B cell (primary cell): ENCODE data around the gene LAPTM4A. TPM values are rescaled to one million over a fixed set of nuclear protein-coding genes. Genes with fewer than 3 reads are reported as not detected.
A peak's percentile ranks its signal among the peaks of the same experiment; 100 is the strongest.

Source experiments
- ATAC-seq: fragments of 200-7000 bp; cut with Tn5 transposase; one replicate; pipeline ENCODE4 v1.10.0; 2021; ENCODE audit warnings: low read depth, mild to moderate bottlenecking, moderate number of reproducible peaks, moderate library complexity
- CTCF ChIA-PET: fragments of 350-600 bp; sonication (Branson Sonifier 250); formaldehyde crosslinking; loops from one replicate; lab custom pipeline; 2021; ENCODE audit warnings: antibody characterized with exemption, inconsistent platforms; lab: Charles Lee
- POLR2A ChIA-PET: fragments of 350-600 bp; sonication (Branson Sonifier 250); formaldehyde crosslinking; loops from one replicate; lab custom pipeline; 2021; ENCODE audit warnings: antibody characterized with exemption; lab: Charles Lee
- DNase-seq: peaks from one replicate; pipeline ENCODE4 v3.0.0; 2013
- H2AFZ ChIP-seq: 2 replicates; pipeline ENCODE4 v1.6.1; 2012; ENCODE audit warnings: mild to moderate bottlenecking, low read depth, low read length; ENCODE audit not compliant: insufficient read depth, poor library complexity, severe bottlenecking
- H3K27ac ChIP-seq, 2 donors: 1 replicate in 1 of 2; 2 replicates in 1 of 2; pipeline ENCODE4 v1.5.1; 2012 to 2013; ENCODE audit warnings: low read length in 2 of 2, mild to moderate bottlenecking in 2 of 2, moderate library complexity in 1 of 2
- H3K27me3 ChIP-seq, 4 experiments: fragments of 200-600 bp in 1 of 4; sonication (generic) in 1 of 4; replicated peaks in 1 of 4; 1 replicate in 2 of 4; 2 replicates in 2 of 4; pipeline versions ENCODE4 v1.6.1 to v1.7.0; 2013 to 2016; ENCODE audit warnings: low read length in 3 of 4, mild to moderate bottlenecking in 2 of 4, mixed read lengths in 1 of 4, moderate library complexity in 1 of 4; ENCODE audit not compliant: insufficient read depth in 4 of 4, control insufficient read depth in 3 of 4; ENCODE audit errors: control extremely low read depth in 1 of 4
- H3K36me3 ChIP-seq, 2 experiments: replicated peaks in 1 of 2; 1 replicate in 1 of 2; 2 replicates in 1 of 2; pipeline versions ENCODE4 v1.6.1 to v1.7.1; 2013; ENCODE audit warnings: low read length in 1 of 2; ENCODE audit not compliant: insufficient read depth in 2 of 2, control insufficient read depth in 1 of 2; ENCODE audit errors: control extremely low read depth in 1 of 2, extremely low read depth in 1 of 2
- H3K4me1 ChIP-seq, 2 donors: fragments of 200-600 bp in 1 of 2; sonication (generic) in 1 of 2; 1 replicate in 1 of 2; 2 replicates in 1 of 2; pipeline versions ENCODE4 v1.5.1 to v1.6.1; 2013 to 2017; ENCODE audit warnings: low read length in 2 of 2; ENCODE audit not compliant: control insufficient read depth in 2 of 2, insufficient read depth in 2 of 2
- H3K4me2 ChIP-seq: replicated peaks from 2 replicates; pipeline ENCODE3; 2012; ENCODE audit warnings: mild to moderate bottlenecking, low read depth, low read length; ENCODE audit not compliant: poor library complexity, severe bottlenecking
- H3K4me3 ChIP-seq, 5 experiments: fragments of 200-600 bp in 1 of 5; sonication (generic) in 1 of 5; 1 replicate in 3 of 5; 2 replicates in 2 of 5; pipeline versions ENCODE4 v1.5.1 to v1.7.0; 2011 to 2016; ENCODE audit warnings: low read length in 4 of 5, mild to moderate bottlenecking in 4 of 5, low read depth in 2 of 5, control low read depth in 1 of 5, moderate library complexity in 1 of 5; ENCODE audit not compliant: insufficient read depth in 1 of 5; ENCODE audit errors: control extremely low read depth in 1 of 5, extremely low read depth in 1 of 5
- H3K79me2 ChIP-seq: fragments of 200-600 bp; sonication (generic); one replicate; pipeline ENCODE4 v1.6.0; 2016; ENCODE audit warnings: low read length; ENCODE audit not compliant: control insufficient read depth, insufficient read depth
- H3K9ac ChIP-seq: fragments of 200-600 bp; sonication (generic); 2 replicates; pipeline ENCODE4 v1.6.1; 2017; ENCODE audit warnings: mild to moderate bottlenecking, low read length, moderate library complexity
- H3K9me3 ChIP-seq, 3 donors: one replicate each; pipeline versions ENCODE4 v1.6.1 to v1.7.1; 2013; ENCODE audit warnings: low read length in 2 of 3; ENCODE audit not compliant: control insufficient read depth in 2 of 3, insufficient read depth in 1 of 3; ENCODE audit errors: control extremely low read depth in 1 of 3
- H4K20me1 ChIP-seq: 2 replicates; pipeline ENCODE4 v1.6.0; 2012; ENCODE audit warnings: mild to moderate bottlenecking, low read length; ENCODE audit not compliant: insufficient read depth, control insufficient read depth, poor library complexity, severe bottlenecking
- H3K27ac Mint-ChIP-seq: one replicate; pipeline ENCODE4 v1.8.0; 2021; ENCODE audit warnings: mixed read lengths
- H3K27me3 Mint-ChIP-seq: one replicate; pipeline ENCODE4 v1.8.0; 2021; ENCODE audit warnings: mixed read lengths
- H3K4me1 Mint-ChIP-seq: one replicate; pipeline ENCODE4 v1.8.0; 2021; ENCODE audit warnings: mixed read lengths
- H3K4me3 Mint-ChIP-seq: one replicate; pipeline ENCODE4 v1.8.0; 2021; ENCODE audit warnings: mixed read lengths
- H3K9me3 Mint-ChIP-seq: one replicate; pipeline ENCODE4 v1.8.0; 2022; ENCODE audit warnings: mixed read lengths; ENCODE audit not compliant: insufficient read depth
- EZH2 ChIP-seq: IDR thresholded peaks from 2 replicates; pipeline ENCODE4 v1.6.1; 2012; ENCODE audit warnings: borderline replicate concordance, low read depth, mild to moderate bottlenecking, moderate library complexity, low read length; ENCODE audit not compliant: insufficient read depth, poor library complexity, severe bottlenecking
- WGBS: methylation state at CpG from one replicate; pipeline ENCODE4 v1.1.5; 2013; ENCODE audit warnings: missing lambda C conversion rate; ENCODE audit not compliant: insufficient coverage; 5-methylcytosine and 5-hydroxymethylcytosine counted together
- intact Hi-C: fragments of 100-400 bp; cut with micrococcal nuclease; formaldehyde crosslinking; loops from one replicate; pipeline ENCODE4 v1.10.0; 2022
- polyA plus RNA-seq: library from polyadenylated mRNA; depleted of rRNA; stranded (reverse); fragments of >200 nt; gene quantifications from 2 replicates; pipeline ENCODE4 v1.2.3, GENCODE V29; 2012
- total RNA-seq, 2 donors: library from RNA; stranded (reverse); fragments of 120-200 nt in 1 of 2; gene quantifications; 1 replicate in 1 of 2; 2 replicates in 1 of 2; pipeline versions ENCODE4 v1.2.3 to v1.2.4, GENCODE V29; 2013 to 2022
- TF ChIP-seq, protein P1 (sequence below): fragments of 200-600 bp; IDR thresholded peaks from one replicate; pipeline ENCODE4 v1.8.0; 2022; ENCODE audit warnings: antibody characterized with exemption, mild to moderate bottlenecking

The LAPTM4A gene
- total and polyA plus RNA-seq, 2 donors (not counting 1 experiment from before 2014, with no cell fraction given) = 45.9 to 74.4 TPM

DNA sequence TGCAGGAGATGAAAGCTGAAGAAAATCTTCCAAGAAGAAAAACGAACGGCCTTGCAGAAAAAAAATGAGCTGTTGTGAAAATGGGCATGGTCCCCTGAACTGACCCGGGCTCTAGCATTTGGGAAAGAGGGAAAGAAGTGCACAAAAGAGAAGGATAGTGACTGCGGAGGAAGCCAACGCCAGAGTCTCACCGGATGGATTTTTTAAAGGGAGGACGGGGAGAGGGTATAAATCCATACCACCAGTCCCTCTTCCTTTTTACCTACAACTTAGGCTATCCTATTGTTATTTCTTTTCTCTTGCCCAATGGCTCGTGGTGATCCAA is 62.1 kb downstream of the LAPTM4A start:
- Histone ChIP-seq H3K9ac (peak overlapping the region; percentile 90), H3K4me3 (peak overlapping the region; percentile 68 to 93 (median 88)), H4K20me1 (no peaks in the 10 kb centered on the region), H3K79me2 (no peaks in the 10 kb centered on the region), H3K4me2 (peak overlapping the region; percentile 82), H3K4me1 (peaks cover 16 to 22% of the 10 kb centered on the region in 2 donors), H2AFZ (peak overlapping the region; percentile 96), H3K9me3 (no peaks in the 10 kb centered on the region), H3K27me3 (peaks cover 0 to 7% (median 2%) of the 10 kb centered on the region in 4 experiments), H3K27ac (peak overlapping the region; percentile 69 to 77), H3K36me3 (no peaks in the 10 kb centered on the region)
- WGBS = 15% methylated on average over 3 of the region's 8 CpGs
- ATAC-seq (no peak), DNase-seq (no peak)
- Mint-ChIP-seq H3K9me3 (no peaks in the 10 kb centered on the region), H3K27ac (peak overlapping the region; percentile 89), H3K4me1 (peaks cover 28% of the 10 kb centered on the region), H3K4me3 (peak overlapping the region; percentile 91), H3K27me3 (peaks cover 17% of the 10 kb centered on the region)
- TF ChIP-seq EZH2 = no peak
- TF ChIP-seq, protein P1, sequence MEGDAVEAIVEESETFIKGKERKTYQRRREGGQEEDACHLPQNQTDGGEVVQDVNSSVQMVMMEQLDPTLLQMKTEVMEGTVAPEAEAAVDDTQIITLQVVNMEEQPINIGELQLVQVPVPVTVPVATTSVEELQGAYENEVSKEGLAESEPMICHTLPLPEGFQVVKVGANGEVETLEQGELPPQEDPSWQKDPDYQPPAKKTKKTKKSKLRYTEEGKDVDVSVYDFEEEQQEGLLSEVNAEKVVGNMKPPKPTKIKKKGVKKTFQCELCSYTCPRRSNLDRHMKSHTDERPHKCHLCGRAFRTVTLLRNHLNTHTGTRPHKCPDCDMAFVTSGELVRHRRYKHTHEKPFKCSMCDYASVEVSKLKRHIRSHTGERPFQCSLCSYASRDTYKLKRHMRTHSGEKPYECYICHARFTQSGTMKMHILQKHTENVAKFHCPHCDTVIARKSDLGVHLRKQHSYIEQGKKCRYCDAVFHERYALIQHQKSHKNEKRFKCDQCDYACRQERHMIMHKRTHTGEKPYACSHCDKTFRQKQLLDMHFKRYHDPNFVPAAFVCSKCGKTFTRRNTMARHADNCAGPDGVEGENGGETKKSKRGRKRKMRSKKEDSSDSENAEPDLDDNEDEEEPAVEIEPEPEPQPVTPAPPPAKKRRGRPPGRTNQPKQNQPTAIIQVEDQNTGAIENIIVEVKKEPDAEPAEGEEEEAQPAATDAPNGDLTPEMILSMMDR = no peak
- ChIA-PET POLR2A (no interaction called here), CTCF (interaction anchor here (0.7 to 1.3 kb wide), 3 partner anchors 25 to 64 kb away, joined by 3 read pairs; no protein-coding TSS in a partner anchor)
- intact Hi-C loops = loop anchor here (2.0 kb wide), 1 partner anchor 23 kb away; the partner anchor contains the start of gene MATN3

DNA sequence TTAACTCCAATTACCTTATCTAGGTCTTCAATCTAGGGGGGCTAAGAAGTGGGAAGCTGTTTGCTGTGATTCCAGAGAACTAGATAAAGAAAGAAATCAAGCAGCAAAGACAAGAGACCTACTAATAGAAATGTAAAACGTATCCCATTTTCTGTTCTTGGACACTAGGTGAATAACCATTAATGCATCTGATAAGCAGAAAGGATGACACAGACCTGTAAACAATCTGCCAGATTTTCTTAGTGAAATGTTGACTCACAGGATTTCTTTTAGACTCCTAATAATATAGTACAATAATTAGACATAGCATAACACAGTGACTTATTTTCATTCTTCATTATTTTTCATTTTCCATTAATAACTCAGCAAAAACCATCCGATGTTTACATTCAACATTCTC is 62.8 kb downstream of the LAPTM4A start:
- peak overlapping the region; percentile 89 for H3K27ac Mint-ChIP-seq

More for the DNA sequence above, 62.8 kb downstream of the LAPTM4A start:
- H3K27ac ChIP-seq = peak overlapping the region in 1 of 2 donors; percentile 4
- no peaks in the 10 kb centered on the region for H3K79me2 ChIP-seq
- peaks cover 0 to 7% (median 1%) of the 10 kb centered on the region in 4 experiments for H3K27me3 ChIP-seq
- Mint-ChIP-seq H3K9me3 (no peaks in the 10 kb centered on the region), H3K4me3 (peak overlapping the region; percentile 91), H3K4me1 (peaks cover 28% of the 10 kb centered on the region), H3K27me3 (peaks cover 12% of the 10 kb centered on the region)
- H3K4me1 ChIP-seq = peaks cover 16 to 22% of the 10 kb centered on the region in 2 donors
- no peak overlapping the region for H3K4me2 ChIP-seq
- no peaks in the 10 kb centered on the region for H3K36me3 ChIP-seq
- TF ChIP-seq, protein P1 = no peak
- no peak for TF ChIP-seq EZH2
- H2AFZ ChIP-seq = no peak overlapping the region
- 83% methylated on average over 1 of the region's 2 CpGs for WGBS
- ChIA-PET POLR2A (no interaction called here), CTCF (interaction anchor here (0.8 to 0.9 kb wide), 2 partner anchors 25 to 33 kb away, joined by 3 to 4 read pairs; no protein-coding TSS in a partner anchor)
- DNase-seq (no peak), ATAC-seq (no peak)
- intact Hi-C loops = loop anchor here (2.0 kb wide), 1 partner anchor 24 kb away; the partner anchor contains the start of gene MATN3
- H4K20me1 ChIP-seq = no peaks in the 10 kb centered on the region
- no peak overlapping the region for H3K9ac ChIP-seq
- no peaks in the 10 kb centered on the region for H3K9me3 ChIP-seq
- H3K4me3 ChIP-seq = no peak overlapping the region
